IPS DF 4.7 (cell line): ENCODE measurements around the gene SPATA31C1.
"Not testable (repeated sequence)": the region's sequence is repeated elsewhere in the genome, so short reads cannot be mapped to it uniquely, and the experiment has no call there.

Experiments used
- DNase-seq: peaks from one replicate; pipeline ENCODE4 v3.0.0-alpha.2; 2013; ENCODE audit warnings: low spot score; ENCODE audit errors: extremely low read depth

The SPATA31C1 gene

DNA sequence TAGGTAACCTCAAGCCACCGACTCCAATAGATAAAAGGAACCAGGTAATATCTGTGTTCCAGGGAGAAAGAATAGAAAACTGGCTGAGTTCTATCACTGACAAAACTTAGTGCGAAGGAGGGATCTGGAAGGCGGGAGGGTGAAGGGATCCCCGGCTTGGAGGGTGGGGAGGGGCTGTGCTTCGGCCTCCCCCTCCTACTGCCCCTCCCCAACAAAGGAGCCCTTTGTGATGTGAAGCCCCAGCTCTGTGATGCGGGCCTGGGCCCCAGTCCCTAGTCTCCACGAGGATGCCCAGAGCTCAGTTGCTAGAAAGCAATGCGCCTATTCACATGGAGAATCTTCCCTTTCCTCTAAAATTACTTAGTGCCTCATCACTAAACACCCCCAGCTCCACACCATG lies at the start of gene SPATA31C1:
Gene SPATA31C1, plus strand, starts transcription at position 301 of the 400 bp plus-strand sequence.
- not testable (repeated sequence) for DNase-seq

DNA sequence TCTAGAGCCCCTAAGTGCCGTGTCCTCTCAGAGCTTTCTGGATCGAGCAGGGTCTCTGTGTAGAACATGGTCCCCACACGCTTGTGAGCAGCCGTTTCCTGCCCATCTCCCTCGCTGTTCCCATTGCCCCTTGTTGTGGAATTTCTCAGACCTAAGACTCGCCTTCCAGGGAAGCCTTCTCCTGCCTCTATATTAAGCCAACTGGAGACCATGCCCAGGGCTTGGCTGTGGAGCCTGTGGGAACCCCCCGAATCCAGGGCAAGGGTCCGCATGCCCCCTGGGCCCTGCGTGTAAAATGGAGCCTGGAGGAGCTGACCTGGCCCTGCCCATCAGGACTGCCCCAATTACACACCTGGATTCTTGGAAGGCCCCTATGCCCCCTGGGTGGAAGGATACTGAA lies 49.6 kb upstream of the SPATA31C1 start:
- no peak for DNase-seq

DNA sequence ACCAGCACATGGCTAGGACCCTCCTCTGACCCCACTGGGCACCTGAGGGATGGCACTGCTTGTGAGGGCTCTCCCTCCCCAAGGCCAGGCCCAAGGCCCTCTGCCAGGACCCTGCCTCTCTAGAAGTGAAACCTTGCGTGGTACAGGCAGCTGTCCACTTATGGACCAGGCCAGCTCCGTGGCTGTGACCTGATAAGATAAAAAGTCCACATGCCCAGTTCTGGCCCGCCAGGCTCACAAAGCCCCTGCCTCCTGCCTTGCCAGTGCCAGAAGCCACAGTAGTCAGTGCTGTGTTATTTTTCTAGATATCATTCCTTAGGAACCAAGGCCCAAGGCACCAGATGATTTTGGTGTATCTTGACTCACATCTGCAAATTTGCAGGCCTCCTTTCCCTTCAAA lies 49.1 kb upstream of the SPATA31C1 start:
- no peak for DNase-seq

DNA sequence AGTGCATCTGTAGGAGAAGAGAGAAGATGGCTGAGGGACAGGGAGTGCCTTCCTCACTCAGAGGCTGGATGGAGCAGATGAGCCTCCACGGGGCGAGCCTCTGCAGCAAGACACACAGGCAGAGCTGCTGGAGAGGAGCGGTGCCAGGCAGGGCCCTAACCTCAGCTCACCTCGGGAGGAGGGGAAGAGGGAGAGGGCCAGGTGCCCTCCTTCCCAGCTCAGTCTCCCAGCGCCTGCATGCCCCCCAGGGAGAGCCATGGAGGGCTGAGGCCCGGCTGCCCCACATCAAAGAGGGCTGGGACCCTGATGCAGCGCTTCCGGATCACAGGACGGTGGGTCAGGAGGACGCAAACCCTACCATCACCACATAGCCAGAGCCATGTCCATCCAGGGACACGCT lies 48.7 kb upstream of the SPATA31C1 start:
- DNase-seq, result no peak

DNA sequence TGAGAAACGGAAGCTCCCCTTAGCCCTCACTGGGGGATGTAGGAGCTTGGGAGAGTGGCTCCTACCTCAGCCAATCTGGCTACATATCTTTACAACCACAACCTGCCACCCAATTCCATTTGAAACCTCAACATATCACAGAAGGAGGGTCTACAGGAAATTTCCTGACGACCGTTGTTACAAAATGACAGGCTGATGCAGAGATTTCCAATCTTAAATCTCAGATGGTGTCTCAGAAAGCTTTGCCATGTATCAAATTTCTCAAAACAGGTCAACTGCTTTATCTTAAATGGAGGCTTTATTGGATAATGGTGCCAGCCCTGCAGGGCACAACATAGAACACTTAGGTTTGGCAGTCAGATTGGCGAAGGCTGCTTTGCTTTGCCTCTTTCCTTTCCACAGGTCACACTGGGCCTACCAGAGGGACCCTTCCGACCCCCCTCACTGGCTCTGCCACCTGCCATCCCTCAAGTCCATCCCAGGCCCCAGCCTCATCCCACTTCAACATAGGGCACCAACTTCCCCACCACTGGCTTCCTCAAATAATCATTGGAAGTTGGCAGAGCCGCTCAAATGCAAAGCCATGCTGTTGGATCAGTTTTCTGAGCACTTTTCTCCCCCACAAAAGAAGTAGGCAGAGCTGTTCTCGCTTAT lies 46.2 kb upstream of the SPATA31C1 start:
- DNase-seq, result no peak

DNA sequence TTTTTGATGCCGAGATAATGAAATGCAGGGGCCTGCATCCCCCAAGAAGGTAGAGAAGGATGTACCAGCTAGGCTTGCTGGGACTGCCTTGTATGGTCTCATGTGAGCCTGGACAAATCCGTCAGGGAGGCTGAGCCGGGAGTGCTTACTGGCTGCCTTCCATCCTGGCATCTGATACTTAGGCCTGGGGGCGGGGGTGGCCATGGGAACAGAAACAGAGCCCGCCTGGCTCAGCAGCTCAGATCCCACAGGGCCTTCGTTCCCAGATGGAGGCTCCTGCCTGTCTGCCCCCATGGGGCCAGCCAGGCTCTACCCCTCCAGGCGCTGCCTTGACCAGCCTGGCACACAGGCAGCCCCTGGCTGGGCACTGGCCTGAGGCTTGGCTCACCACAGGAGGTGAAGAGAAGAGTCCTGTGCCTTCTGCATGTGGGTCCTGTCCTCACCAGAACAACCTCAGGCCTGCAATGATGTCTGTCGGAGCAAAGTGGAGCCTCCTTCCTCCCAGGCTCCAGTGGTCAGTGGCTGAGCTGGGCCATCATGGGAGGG lies 45.6 kb upstream of the SPATA31C1 start:
- no peak for DNase-seq

DNA sequence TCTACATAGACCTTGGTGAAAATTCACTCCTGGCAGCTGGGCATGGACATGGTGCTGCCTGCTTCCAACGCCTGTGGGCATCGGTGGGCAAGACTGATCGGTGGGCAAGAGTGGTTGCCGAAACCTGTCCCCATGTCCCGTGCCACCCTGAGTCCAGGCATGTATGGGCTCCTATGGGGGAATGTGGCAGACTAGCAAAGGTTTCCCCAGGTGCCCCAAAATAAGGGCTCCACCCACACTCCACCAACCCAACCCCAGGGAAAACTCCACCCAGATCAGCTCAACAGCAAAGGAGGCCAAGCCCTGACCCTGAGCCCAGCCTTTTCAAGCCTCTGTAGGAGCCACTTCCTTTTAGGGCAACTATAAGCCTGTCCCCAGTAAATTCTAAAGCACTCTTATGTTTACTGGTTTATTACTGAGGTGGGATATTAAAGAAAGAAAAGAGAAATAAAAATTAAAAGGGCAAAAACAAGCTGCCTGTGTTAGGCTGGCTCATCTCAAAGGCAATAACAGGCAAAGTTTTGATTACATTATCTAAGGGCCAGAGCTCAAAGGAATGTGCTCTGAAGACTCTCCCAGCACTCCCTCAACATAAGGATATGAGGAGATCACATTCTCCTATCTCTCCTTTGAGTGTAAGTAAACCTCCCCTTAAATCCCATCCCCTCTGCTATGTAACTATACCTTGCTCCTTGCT lies 44.0 kb upstream of the SPATA31C1 start:
- DNase-seq, result no peak

DNA sequence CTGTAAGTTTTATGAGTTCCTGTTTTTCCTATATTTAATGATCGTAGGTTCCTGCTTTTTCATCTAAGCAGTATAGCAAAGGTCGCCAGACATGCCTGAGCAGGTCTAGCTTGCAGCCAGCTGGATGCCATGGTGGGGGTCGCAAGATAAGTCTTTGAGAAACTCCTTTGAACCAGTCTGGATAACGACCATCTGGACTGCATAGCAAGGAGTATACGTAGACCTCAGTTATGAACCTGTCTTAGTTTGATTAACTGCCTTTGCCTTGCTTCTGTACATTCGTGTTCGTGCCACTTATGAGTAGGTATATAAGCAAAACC lies 43.5 kb upstream of the SPATA31C1 start:
- no peak for DNase-seq

DNA sequence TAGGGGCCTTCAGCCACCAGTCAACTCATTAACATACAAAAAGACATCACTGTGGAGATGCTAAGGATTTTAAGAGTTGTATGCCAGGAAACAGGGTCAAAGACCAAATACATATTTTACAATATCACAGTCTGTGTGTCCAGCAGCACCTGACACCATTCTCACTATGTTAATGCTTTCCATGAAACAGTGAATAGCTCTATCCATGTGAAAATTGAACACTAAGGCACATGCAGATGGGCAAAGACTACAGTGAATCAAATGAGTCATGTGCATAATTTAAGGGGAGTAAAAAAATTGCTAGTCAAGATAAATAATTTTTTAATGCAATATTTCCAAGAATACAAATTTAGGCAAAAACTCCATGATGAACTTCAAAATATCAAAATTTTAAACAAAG lies 42.7 kb upstream of the SPATA31C1 start:
- DNase-seq, result no peak

DNA sequence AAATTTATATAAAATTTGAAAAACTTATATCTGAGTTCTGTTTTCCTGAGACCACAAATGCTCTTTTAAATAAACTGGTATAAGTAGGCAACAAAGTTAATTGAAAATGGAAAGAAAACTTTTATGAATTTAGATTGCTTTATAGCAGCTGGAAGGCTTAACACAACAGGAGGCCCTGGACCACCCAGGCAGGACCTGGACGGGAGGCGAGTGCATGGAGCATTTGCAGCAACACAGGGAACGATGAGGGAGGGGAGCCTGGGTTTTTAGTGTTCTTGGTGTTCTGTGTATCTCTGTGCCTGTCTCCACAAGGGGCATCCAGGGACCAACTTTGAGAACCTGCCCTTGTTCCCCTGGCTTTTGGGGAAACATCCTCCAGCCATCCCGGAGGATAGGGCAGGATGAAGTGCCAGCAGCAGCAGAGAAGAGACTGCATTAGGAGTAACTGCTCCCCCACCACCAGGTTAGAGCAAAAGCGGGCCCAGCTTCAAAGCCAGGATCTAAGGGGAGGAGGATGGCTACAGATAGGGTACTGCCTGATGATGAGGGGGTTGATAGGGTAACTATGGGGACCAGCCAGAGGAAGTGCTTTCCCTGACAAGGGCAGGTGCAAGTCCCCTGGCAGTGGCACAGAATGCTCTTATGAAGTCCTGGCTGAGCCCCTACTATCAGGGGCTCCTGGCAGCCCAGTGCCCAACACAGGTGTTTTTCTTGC lies 41.8 kb upstream of the SPATA31C1 start:
- no peak for DNase-seq

DNA sequence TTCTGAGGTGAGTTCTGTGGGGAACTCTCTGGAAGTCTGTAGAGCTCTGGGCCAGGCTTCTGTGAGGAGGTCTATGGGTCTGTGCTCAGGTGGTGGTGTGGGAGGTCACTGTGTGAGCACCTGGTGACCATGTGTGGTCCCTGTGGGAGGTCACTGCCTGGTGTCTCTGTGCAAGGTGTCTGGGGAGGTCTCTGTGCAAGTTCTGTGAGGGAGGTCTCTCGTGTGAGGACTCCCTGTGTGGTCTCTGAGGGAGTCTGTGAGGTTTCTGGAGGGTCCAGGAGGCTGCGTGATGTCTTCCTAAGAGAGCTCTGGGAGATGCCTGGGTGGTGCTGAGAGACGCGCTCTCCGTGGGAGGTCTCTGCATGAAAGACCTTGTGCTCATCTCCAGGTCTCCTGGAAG lies 41.1 kb upstream of the SPATA31C1 start:
- DNase-seq, result no peak

DNA sequence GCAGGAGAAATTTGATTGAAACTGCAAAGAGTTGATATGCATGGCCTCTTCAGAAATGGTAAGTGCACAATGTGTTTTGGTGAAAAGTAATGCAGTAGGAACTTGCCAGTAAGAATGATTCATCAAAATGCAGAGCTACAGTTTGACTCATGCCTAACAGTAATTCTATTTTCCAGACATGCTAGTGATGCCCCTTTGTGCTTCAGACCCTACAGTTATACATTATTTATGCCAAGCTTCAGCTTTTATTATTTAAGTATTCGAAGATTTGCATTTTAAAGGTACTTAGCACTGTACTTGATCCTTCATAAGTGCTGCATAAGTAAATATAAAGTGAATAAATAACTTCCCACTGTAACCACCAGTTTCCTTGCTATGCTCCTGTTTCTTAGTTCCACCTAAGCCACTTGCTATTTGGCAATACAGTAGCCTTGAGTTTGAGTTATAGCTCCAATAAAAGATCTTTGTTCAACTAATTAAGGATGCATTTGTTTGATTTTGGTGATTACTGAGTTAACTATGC lies 38.7 kb upstream of the SPATA31C1 start:
- no peak for DNase-seq

DNA sequence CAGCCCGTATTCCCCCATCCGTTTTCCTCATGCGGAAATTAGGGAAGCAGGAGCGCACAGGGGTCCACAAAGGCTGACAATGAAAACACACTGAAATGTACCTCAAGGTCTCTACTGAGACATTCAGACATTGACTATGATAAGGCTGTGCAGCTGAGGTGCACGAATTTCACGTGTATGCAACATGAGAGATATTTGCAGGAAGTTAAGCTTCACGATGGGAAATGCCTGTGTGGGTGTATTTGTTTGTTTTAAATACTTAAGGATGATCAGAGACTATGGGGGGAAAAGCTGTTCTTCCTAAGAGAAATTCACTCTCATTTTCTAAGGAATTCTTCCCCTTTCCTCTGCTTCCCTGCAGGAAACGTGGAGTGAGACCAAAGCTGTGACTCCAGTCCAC lies 37.6 kb upstream of the SPATA31C1 start:
- no peak for DNase-seq

DNA sequence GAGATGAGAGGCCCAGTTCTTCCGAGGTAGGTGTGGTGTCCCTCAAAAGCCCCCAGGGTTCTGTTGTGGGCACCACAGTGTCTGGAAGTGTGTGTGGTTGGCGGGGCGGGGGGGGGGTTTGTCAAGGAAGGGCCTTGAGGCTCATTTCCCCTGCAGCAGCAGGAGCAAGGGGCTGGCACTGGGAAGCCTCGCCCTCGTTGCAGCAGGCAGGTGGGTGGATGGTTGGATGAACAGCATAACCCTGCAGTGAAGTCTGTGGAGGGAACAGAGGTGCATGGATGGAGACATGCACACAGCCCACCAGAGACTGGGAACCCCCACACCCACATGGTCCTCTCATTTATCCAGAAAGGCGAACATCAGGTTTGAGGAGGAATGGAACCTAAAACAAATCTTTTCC lies 37.1 kb upstream of the SPATA31C1 start:
- no peak for DNase-seq

DNA sequence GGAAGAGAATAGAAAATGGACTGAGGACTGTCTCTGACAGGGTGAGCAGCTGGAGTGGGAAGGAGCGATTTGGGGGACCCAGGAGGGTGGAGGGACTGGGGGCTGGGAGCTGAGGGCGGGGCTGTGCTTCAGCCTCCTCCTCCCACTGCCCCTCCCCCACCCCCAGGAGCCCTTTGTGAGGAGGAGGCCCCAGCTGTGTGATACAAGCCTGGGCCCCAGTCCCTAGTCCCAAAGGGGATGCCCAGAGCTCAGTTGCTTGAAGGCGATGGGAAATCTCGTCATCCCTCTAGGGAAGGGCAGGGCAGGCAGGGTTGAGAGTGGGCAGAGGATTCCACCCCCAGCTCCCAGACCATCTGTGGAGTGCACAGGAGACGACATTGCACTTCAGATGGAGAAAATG lies 35.1 kb upstream of the SPATA31C1 start, which contains the start of gene SPATA31E1:
Gene SPATA31E1, plus strand, starts transcription at position 251 of the 400 bp plus-strand sequence. Its CDS starts 15 bp downstream, at position 266.
- no peak for DNase-seq

DNA sequence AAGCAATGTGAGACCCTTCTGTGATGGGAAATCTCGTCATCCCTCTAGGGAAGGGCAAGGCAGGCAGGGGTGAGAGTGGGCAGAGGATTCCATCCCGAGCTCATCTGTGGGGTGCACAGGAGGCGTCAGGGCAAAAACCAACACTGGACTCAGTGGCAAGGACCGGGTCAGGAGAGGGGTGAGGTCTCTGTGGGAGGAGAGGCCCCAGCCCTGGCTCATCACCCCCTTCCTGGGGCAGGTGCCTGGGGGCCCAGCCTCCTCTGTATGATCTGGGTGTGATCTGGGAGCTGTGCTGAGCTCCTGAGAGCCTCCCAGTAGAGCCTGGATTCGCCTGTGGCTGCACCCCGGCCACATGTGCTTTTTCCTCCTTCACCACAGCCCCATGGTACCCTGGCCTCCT lies 34.5 kb upstream of the SPATA31C1 start:
- DNase-seq, result no peak

DNA sequence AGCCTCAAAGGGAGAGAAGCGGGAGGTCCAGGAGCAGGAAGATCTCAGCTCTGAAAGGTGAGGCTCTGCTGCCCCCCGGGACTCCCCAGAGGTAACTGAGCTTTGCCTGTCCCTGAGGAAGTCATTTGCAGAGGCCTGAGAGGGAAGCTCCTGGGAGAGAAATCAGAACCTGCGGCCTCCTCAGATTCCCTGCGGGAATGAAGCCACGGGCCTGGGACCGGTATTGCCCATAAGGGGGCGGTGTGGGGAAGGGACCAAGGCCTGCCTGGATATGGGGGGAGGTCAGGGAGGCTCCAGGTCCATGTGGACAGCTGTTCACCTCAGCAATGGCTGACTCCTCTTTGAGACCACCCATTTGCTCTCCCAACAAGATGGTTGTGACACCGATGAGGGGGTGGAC lies 33.8 kb upstream of the SPATA31C1 start:
- no peak for DNase-seq

DNA sequence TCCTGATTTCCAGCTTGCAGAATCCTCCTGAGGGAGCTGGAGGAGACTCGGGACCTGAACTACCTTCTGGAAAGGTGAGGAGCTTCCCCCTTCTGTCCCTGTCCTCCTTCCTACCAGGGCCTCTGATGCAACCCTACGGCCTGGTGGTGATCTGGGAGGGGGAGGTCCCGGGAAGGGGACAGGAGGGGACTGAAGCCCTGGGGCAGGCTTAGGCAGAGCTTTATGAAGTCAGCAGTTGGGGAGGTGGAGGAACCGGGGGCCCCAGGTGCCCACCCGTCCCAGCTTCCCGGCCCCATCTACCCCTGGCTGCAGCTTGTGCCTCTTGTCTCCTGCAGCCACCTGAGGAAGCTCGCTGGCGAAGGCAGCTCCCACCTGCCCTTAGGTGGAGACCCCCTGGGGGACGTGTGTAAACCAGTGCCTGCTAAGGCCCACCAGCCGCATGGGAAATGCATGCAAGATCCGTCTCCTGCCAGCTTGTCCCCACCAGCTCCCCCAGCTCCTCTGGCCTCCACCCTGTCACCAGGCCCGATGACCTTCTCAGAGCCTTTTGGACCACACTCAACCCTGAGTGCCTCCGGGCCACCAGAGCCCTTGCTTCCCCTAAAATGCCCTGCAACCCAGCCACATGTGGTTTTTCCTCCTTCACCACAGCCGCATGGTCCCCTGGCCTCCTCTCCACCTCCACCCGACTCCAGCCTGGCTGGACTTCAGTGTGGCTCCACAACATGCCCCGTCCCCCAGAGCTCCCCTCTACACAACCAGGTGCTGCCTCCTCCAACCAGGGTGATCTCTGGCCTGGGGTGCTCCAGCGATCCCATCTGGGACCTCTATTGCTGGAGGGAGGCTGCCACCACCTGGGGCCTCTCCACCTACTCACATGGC lies 32.9 kb upstream of the SPATA31C1 start:
- no peak for DNase-seq

DNA sequence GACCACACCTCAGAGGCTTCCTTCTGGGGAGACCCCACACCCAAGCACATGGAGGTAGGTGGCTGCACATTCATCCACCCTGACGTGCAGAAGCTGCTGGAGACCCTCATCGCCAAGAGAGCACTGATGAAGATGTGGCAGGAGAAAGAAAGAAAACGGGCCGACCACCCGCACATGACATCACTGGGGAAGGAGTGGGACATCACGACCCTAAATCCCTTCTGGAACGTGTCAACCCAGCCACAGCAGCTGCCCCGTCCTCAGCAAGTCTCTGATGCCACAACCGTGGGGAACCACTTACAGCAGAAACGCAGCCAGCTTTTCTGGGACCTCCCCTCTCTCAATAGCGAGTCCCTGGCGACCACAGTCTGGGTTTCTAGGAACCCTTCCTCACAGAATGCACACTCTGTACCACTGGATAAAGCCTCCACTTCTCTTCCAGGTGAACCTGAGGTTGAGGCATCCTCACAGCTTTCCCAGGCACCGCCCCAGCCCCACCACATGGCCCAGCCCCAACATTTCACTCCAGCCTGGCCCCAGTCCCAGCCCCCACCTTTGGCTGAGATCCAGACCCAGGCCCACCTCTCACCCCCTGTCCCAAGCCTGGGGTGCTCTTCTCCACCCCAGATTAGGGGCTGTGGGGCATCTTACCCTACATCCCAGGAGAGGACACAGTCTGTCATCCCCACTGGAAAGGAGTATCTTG lies 32.1 kb upstream of the SPATA31C1 start:
- no peak for DNase-seq

DNA sequence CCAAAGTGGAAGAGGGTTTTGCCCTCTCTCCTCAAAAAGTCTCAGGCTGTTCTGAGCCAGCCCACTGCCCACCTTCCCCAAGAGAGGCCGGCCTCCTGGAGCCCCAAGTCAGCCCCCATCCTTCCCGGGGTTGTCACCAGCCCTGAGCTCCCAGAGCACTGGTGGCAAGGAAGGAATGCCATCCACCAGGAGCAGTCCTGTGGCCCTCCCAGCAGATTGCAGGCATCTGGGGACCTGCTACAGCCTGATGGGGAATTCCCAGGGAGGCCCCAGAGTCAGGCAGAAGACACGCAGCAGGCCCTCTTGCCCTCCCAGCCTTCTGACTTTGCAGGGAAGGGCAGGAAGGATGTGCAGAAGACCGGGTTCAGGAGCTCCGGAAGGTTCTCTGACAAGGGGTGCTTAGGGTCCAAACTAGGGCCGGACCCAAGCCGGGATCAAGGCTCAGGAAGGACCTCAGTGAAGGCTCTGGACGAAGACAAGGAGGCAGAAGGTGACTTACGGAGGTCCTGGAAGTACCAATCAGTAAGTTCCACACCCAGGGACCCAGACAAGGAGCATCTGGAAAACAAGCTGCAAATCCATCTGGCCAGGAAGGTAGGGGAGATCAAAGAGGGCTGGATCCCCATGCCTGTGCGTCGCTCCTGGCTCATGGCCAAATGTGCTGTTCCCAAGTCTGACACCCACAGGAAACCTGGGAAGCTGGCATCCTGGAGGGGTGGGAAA lies 31.4 kb upstream of the SPATA31C1 start:
- DNase-seq, result no peak
